Neutrophil (primary cell): ENCODE results near the gene CEL.

Experiments
- H3K27ac ChIP-seq: fragments of 200-600 bp; sonication (generic); 2 replicates; pipeline ENCODE4 v1.5.1; 2016; ENCODE audit warnings: mild to moderate bottlenecking, moderate library complexity
- H3K27me3 ChIP-seq: fragments of 200-600 bp; sonication (generic); 2 replicates; pipeline ENCODE4 v1.6.0; 2016; ENCODE audit warnings: mild to moderate bottlenecking
- H3K36me3 ChIP-seq: fragments of 200-600 bp; sonication (generic); 2 replicates; pipeline ENCODE4 v1.5.1; 2017
- H3K4me1 ChIP-seq, 2 experiments: fragments of 200-600 bp in 1 of 2; sonication (generic) in 1 of 2; 1 replicate in 1 of 2; 2 replicates in 1 of 2; pipeline versions ENCODE4 v1.5.1 to v1.6.1; 2013 to 2016; ENCODE audit warnings: low read depth in 1 of 2, low read length in 1 of 2, mild to moderate bottlenecking in 1 of 2, moderate library complexity in 1 of 2; ENCODE audit not compliant: control insufficient read depth in 1 of 2, insufficient read depth in 1 of 2
- H3K4me3 ChIP-seq, 2 experiments: fragments of 200-600 bp in 1 of 2; sonication (generic) in 1 of 2; 1 replicate in 1 of 2; 2 replicates in 1 of 2; pipeline ENCODE4 v1.5.1; 2013 to 2016; ENCODE audit warnings: low read depth in 1 of 2, low read length in 1 of 2, mild to moderate bottlenecking in 1 of 2, moderate library complexity in 1 of 2
- H3K9me3 ChIP-seq: fragments of 200-600 bp; sonication (generic); 2 replicates; pipeline ENCODE4 v1.5.1; 2016
- CTCF ChIP-seq: fragments of 200-600 bp; sonication (generic); IDR thresholded peaks from 2 replicates; pipeline ENCODE4 v1.5.1; 2016; ENCODE audit warnings: antibody characterized with exemption

Gene CEL

GRCh38 chr9:133086894-133087293, 25.1 kb downstream of the CEL start:
- no peaks in the 10 kb centered on the region for H3K9me3 ChIP-seq
- no peak overlapping the region for H3K27ac ChIP-seq
- H3K4me3 ChIP-seq, result no peak overlapping the region
- TF ChIP-seq CTCF, result no peak
- H3K4me1 ChIP-seq, result no peaks in the 10 kb centered on the region
- peaks cover 2% of the 10 kb centered on the region for H3K27me3 ChIP-seq
- H3K36me3 ChIP-seq, result no peaks in the 10 kb centered on the region

GRCh38 chr9:133087429-133088145, 25.8 kb downstream of the CEL start:
- no peaks in the 10 kb centered on the region for H3K36me3 ChIP-seq
- H3K27ac ChIP-seq, result no peak overlapping the region
- H3K27me3 ChIP-seq, result no peaks in the 10 kb centered on the region
- no peak overlapping the region for H3K4me3 ChIP-seq
- no peaks in the 10 kb centered on the region for H3K9me3 ChIP-seq
- no peaks in the 10 kb centered on the region for H3K4me1 ChIP-seq
- no peak for TF ChIP-seq CTCF

- H3K4me1 ChIP-seq, result no peaks in the 10 kb centered on the region
- H3K9me3 ChIP-seq, result no peaks in the 10 kb centered on the region
- H3K4me3 ChIP-seq, result no peak overlapping the region
- no peak overlapping the region for H3K27ac ChIP-seq
- TF ChIP-seq CTCF, result no peak
- no peaks in the 10 kb centered on the region for H3K36me3 ChIP-seq
- no peaks in the 10 kb centered on the region for H3K27me3 ChIP-seq
Measured at GRCh38 chr9:133088146-133088750, 26.5 kb downstream of the CEL start.

- no peaks in the 10 kb centered on the region for H3K27me3 ChIP-seq
- H3K36me3 ChIP-seq, result no peaks in the 10 kb centered on the region
- H3K4me3 ChIP-seq, result no peak overlapping the region
- H3K4me1 ChIP-seq, result no peaks in the 10 kb centered on the region
- no peaks in the 10 kb centered on the region for H3K9me3 ChIP-seq
- TF ChIP-seq CTCF, result no peak
- no peak overlapping the region for H3K27ac ChIP-seq
Measured at GRCh38 chr9:133088756-133089155, 27.0 kb downstream of the CEL start.

GRCh38 chr9:133089271-133089671, 27.5 kb downstream of the CEL start:
- TF ChIP-seq CTCF, result no peak
- H3K4me1 ChIP-seq, result no peaks in the 10 kb centered on the region
- H3K27me3 ChIP-seq, result no peaks in the 10 kb centered on the region
- no peak overlapping the region for H3K27ac ChIP-seq
- no peak overlapping the region for H3K4me3 ChIP-seq
- H3K9me3 ChIP-seq, result no peaks in the 10 kb centered on the region
- H3K36me3 ChIP-seq, result no peaks in the 10 kb centered on the region
